GM04503 (cell line): ENCODE results near the gene BLTP3A.
A peak's percentile ranks its signal among the peaks of the same experiment; 100 is the strongest.

Source experiments
- DNase-seq: peaks from one replicate; pipeline ENCODE4 v3.0.0-alpha.2; 2012; ENCODE audit warnings: low read depth

Gene BLTP3A

GRCh38 chr6:34832942-34833341, 41.1 kb downstream of the BLTP3A start:
- DNase-seq, result no peak

- DNase-seq, result peak; percentile 30
Measured at GRCh38 chr6:34834789-34835518, 43.1 kb downstream of the BLTP3A start.

GRCh38 chr6:34836008-34836407, 44.1 kb downstream of the BLTP3A start:
- DNase-seq, result no peak

GRCh38 chr6:34836451-34836850, 44.6 kb downstream of the BLTP3A start:
- no peak for DNase-seq

GRCh38 chr6:34837528-34837927, 45.6 kb downstream of the BLTP3A start:
- no peak for DNase-seq

GRCh38 chr6:34839666-34840352, 47.9 kb downstream of the BLTP3A start:
- DNase-seq, result no peak
